Keratinocyte (primary cell): Measurements from ENCODE around the gene C7orf25.

Source experiments
- EZH2 ChIP-seq: IDR thresholded peaks from one replicate; pipeline ENCODE4 v1.6.1; 2012; ENCODE audit warnings: inconsistent platforms, mild to moderate bottlenecking, low read length, moderate library complexity
- TF ChIP-seq, protein P1 (sequence below), 3 experiments: IDR thresholded peaks in 1 of 3; conservative IDR thresholded peaks in 1 of 3; optimal IDR thresholded peaks in 1 of 3; 2 replicates in 2 of 3; 3 replicates in 1 of 3; pipeline versions ENCODE3 to v1.5.1; 2011; ENCODE audit warnings: low read length in 3 of 3, mild to moderate bottlenecking in 3 of 3, moderate library complexity in 2 of 3, control low read depth in 1 of 3, inconsistent platforms in 1 of 3; ENCODE audit not compliant: insufficient read depth in 2 of 3; ENCODE audit errors: extremely low read depth in 1 of 3

DNA sequence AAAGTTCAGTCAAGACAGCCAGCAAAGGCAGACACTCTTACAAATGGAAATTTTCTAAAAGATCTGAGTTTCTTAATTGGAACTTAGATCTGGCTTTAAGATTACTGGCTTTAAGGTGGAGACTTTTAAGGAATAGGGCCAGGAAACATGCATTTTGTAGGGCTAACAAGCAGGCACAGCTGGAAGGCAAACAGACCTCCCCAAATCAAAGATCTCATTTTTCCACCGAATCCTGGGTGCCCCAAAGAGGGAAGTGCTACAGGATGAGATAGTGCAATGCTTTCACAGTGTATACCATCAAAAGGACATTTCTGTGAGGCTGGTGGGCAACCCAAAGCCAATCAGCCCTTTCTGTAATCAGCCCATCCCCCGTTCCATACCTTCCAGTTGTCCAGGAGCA, 47.7 kb upstream of the C7orf25 start:
- TF ChIP-seq, protein P1, sequence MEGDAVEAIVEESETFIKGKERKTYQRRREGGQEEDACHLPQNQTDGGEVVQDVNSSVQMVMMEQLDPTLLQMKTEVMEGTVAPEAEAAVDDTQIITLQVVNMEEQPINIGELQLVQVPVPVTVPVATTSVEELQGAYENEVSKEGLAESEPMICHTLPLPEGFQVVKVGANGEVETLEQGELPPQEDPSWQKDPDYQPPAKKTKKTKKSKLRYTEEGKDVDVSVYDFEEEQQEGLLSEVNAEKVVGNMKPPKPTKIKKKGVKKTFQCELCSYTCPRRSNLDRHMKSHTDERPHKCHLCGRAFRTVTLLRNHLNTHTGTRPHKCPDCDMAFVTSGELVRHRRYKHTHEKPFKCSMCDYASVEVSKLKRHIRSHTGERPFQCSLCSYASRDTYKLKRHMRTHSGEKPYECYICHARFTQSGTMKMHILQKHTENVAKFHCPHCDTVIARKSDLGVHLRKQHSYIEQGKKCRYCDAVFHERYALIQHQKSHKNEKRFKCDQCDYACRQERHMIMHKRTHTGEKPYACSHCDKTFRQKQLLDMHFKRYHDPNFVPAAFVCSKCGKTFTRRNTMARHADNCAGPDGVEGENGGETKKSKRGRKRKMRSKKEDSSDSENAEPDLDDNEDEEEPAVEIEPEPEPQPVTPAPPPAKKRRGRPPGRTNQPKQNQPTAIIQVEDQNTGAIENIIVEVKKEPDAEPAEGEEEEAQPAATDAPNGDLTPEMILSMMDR (optimal IDR thresholded peaks at IDR 0.05 in 1 of 3, IDR thresholded peaks at IDR 0.05 in 1 of 3, conservative IDR thresholded peaks at IDR 0.05 in 1 of 3; ENCODE audit: extremely low read depth in 1 of 3, insufficient read depth in 2 of 3, low read length in 3 of 3), result no peak
- TF ChIP-seq EZH2, result no peak
